MM.1S (cell line): ENCODE data around the gene MAT2A.

Source experiments
- DNase-seq: peaks from one replicate; pipeline ENCODE4 v3.0.0-alpha.2; 2015
- H2AFZ ChIP-seq: fragments of 300-600 bp; sonication (generic); 2 replicates; pipeline ENCODE4 v1.6.0; 2016; ENCODE audit warnings: antibody characterized with exemption, low read length
- H3F3A ChIP-seq: fragments of 300-600 bp; sonication (generic); 2 replicates; pipeline ENCODE4 v1.6.1; 2016; ENCODE audit warnings: mild to moderate bottlenecking, antibody characterized with exemption, low read length, moderate library complexity, mixed read lengths; ENCODE audit not compliant: insufficient read depth
- H3K27ac ChIP-seq: fragments of 300-600 bp; sonication (generic); 2 replicates; pipeline ENCODE4 v1.5.1; 2016; ENCODE audit warnings: mild to moderate bottlenecking, low read length
- H3K27me3 ChIP-seq: fragments of 300-600 bp; sonication (generic); replicated peaks from 2 replicates; pipeline ENCODE4 v1.6.0; 2016; ENCODE audit warnings: low read length; ENCODE audit not compliant: insufficient read depth
- H3K36me3 ChIP-seq: fragments of 300-600 bp; sonication (generic); replicated peaks from 2 replicates; pipeline ENCODE4 v1.6.1; 2016; ENCODE audit warnings: mild to moderate bottlenecking, low read length, mixed read lengths; ENCODE audit not compliant: insufficient read depth
- H3K4me1 ChIP-seq: fragments of 300-600 bp; sonication (generic); 2 replicates; pipeline ENCODE4 v1.6.1; 2016; ENCODE audit warnings: low read length, mixed read lengths
- H3K4me2 ChIP-seq: fragments of 300-600 bp; sonication (generic); 2 replicates; pipeline ENCODE4 v1.6.0; 2016; ENCODE audit warnings: low read depth, low read length
- H3K4me3 ChIP-seq: fragments of 300-600 bp; sonication (generic); 2 replicates; pipeline ENCODE4 v1.5.1; 2016; ENCODE audit warnings: low read length, mixed read lengths
- H3K79me2 ChIP-seq: fragments of 300-600 bp; sonication (generic); 2 replicates; pipeline ENCODE4 v1.6.1; 2016; ENCODE audit warnings: mixed run types, low read length, mixed read lengths
- H3K9ac ChIP-seq: fragments of 300-600 bp; sonication (generic); 2 replicates; pipeline ENCODE4 v1.6.1; 2016; ENCODE audit warnings: low read length, mixed read lengths
- H3K9me2 ChIP-seq: fragments of 300-600 bp; sonication (generic); replicated peaks from 2 replicates; pipeline ENCODE4 v1.6.1; 2016; ENCODE audit warnings: mild to moderate bottlenecking, low read length, mixed read lengths; ENCODE audit not compliant: insufficient read depth
- H3K9me3 ChIP-seq: fragments of 300-600 bp; sonication (generic); replicated peaks from 2 replicates; pipeline ENCODE4 v1.6.1; 2016; ENCODE audit warnings: mild to moderate bottlenecking, low read length, mixed read lengths; ENCODE audit not compliant: insufficient read depth
- H4K20me1 ChIP-seq: fragments of 300-600 bp; sonication (generic); 2 replicates; pipeline ENCODE4 v1.6.1; 2016; ENCODE audit warnings: mild to moderate bottlenecking, low read length, moderate library complexity, mixed read lengths; ENCODE audit not compliant: insufficient read depth
- CTCF ChIP-seq: fragments of 300-600 bp; sonication (generic); IDR thresholded peaks from 2 replicates; pipeline ENCODE4 v1.5.1; 2016; ENCODE audit warnings: antibody characterized with exemption, low read length, mixed read lengths
- EZH2 ChIP-seq: fragments of 300-600 bp; sonication (generic); optimal IDR thresholded peaks from 2 replicates; pipeline ENCODE3; 2017; ENCODE audit warnings: low read depth, mild to moderate bottlenecking, antibody characterized with exemption, low read length, mixed read lengths
- EZH2phosphoT487 ChIP-seq: fragments of 300-600 bp; sonication (generic); IDR thresholded peaks from 2 replicates; pipeline ENCODE4 v1.6.1; 2018; ENCODE audit warnings: antibody characterized with exemption, low read length

MAT2A gene

GRCh38 chr2:85503168-85503850 lies 35.7 kb upstream of the MAT2A start:
- H3K4me3 ChIP-seq, result no peak overlapping the region
- no peak for TF ChIP-seq EZH2
- no peak for TF ChIP-seq EZH2phosphoT487
- TF ChIP-seq CTCF, result no peak
- H4K20me1 ChIP-seq, result no peaks in the 10 kb centered on the region
- H3K9me2 ChIP-seq, result no peaks in the 10 kb centered on the region
- no peaks in the 10 kb centered on the region for H3F3A ChIP-seq
- no peak overlapping the region for H3K9ac ChIP-seq
- no peaks in the 10 kb centered on the region for H3K9me3 ChIP-seq
- no peak for DNase-seq
- no peak overlapping the region for H3K27ac ChIP-seq
- H3K36me3 ChIP-seq, result no peaks in the 10 kb centered on the region
- no peaks in the 10 kb centered on the region for H3K4me1 ChIP-seq
- no peaks in the 10 kb centered on the region for H3K27me3 ChIP-seq
- no peaks in the 10 kb centered on the region for H3K79me2 ChIP-seq
- H3K4me2 ChIP-seq, result no peak overlapping the region
- no peak overlapping the region for H2AFZ ChIP-seq

GRCh38 chr2:85503851-85504777 lies 34.9 kb upstream of the MAT2A start:
- Histone ChIP-seq H3K4me1 (no peaks in the 10 kb centered on the region), H3K27ac (no peak overlapping the region), H4K20me1 (no peaks in the 10 kb centered on the region), H3K27me3 (no peaks in the 10 kb centered on the region), H2AFZ (no peak overlapping the region), H3K36me3 (no peaks in the 10 kb centered on the region), H3K9me3 (no peaks in the 10 kb centered on the region), H3K79me2 (no peaks in the 10 kb centered on the region), H3K4me3 (no peak overlapping the region), H3K9me2 (no peaks in the 10 kb centered on the region), H3K4me2 (no peak overlapping the region), H3F3A (no peaks in the 10 kb centered on the region), H3K9ac (no peak overlapping the region)
- TF ChIP-seq CTCF (no peak), EZH2 (no peak), EZH2phosphoT487 (no peak)
- DNase-seq, result no peak

- Histone ChIP-seq H3K9me3 (no peaks in the 10 kb centered on the region), H3K9me2 (no peaks in the 10 kb centered on the region), H2AFZ (no peak overlapping the region), H3K9ac (no peak overlapping the region), H3K4me3 (no peak overlapping the region), H3K36me3 (no peaks in the 10 kb centered on the region), H3K4me1 (no peaks in the 10 kb centered on the region), H4K20me1 (no peaks in the 10 kb centered on the region), H3K4me2 (no peak overlapping the region), H3K27ac (no peak overlapping the region), H3K27me3 (no peaks in the 10 kb centered on the region), H3F3A (no peaks in the 10 kb centered on the region), H3K79me2 (no peaks in the 10 kb centered on the region)
- DNase-seq, result no peak
- TF ChIP-seq EZH2phosphoT487, result no peak
- TF ChIP-seq EZH2, result no peak
- no peak for TF ChIP-seq CTCF
Measured at GRCh38 chr2:85504778-85505261, 34.1 kb upstream of the MAT2A start.
